Glutamatergic neuron (in vitro differentiated cells): ENCODE data around the gene GPX2. TPM values are rescaled to one million over a fixed set of nuclear protein-coding genes. Genes with fewer than 3 reads are reported as not detected.

Experiments used
- DNase-seq: peaks from one replicate; pipeline ENCODE4 v3.0.0; 2022
- H3K27ac Mint-ChIP-seq: one replicate; pipeline ENCODE4 v1.8.0; 2020; ENCODE audit warnings: mild to moderate bottlenecking, mixed read lengths, inconsistent platforms; ENCODE audit not compliant: unreplicated experiment
- H3K27me3 Mint-ChIP-seq: one replicate; pipeline ENCODE4 v1.8.0; 2020; ENCODE audit warnings: mild to moderate bottlenecking, moderate library complexity, mixed read lengths, inconsistent platforms; ENCODE audit not compliant: unreplicated experiment
- H3K36me3 Mint-ChIP-seq: one replicate; pipeline ENCODE4 v1.8.0; 2020; ENCODE audit warnings: mild to moderate bottlenecking, mixed read lengths, inconsistent platforms; ENCODE audit not compliant: unreplicated experiment
- H3K4me1 Mint-ChIP-seq: one replicate; pipeline ENCODE4 v1.8.0; 2020; ENCODE audit warnings: mild to moderate bottlenecking, low read depth, mixed read lengths, inconsistent platforms; ENCODE audit not compliant: unreplicated experiment
- H3K4me3 Mint-ChIP-seq: one replicate; pipeline ENCODE4 v1.8.0; 2020; ENCODE audit warnings: mild to moderate bottlenecking, mixed read lengths, inconsistent platforms; ENCODE audit not compliant: unreplicated experiment
- H3K9me3 Mint-ChIP-seq: one replicate; pipeline ENCODE4 v1.8.0; 2020; ENCODE audit warnings: mild to moderate bottlenecking, moderate library complexity, mixed read lengths, inconsistent platforms; ENCODE audit not compliant: unreplicated experiment
- CTCF ChIP-seq: fragments of 200-600 bp; sonication (generic); IDR thresholded peaks from one replicate; pipeline ENCODE4 v1.5.0; 2021; ENCODE audit not compliant: partially characterized antibody, unreplicated experiment
- total RNA-seq: library from RNA; stranded (reverse); fragmentation: NEBNext Ultra II Directional; extraction: Animal tissue kit (Norgen Biotek cat#: 25700); gene quantifications from one replicate; pipeline ENCODE4 v1.2.1, GENCODE V29; 2021; ENCODE audit not compliant: unreplicated experiment

The GPX2 gene
- total RNA-seq, 1 donor from 2014 or later = 1.3 TPM

DNA sequence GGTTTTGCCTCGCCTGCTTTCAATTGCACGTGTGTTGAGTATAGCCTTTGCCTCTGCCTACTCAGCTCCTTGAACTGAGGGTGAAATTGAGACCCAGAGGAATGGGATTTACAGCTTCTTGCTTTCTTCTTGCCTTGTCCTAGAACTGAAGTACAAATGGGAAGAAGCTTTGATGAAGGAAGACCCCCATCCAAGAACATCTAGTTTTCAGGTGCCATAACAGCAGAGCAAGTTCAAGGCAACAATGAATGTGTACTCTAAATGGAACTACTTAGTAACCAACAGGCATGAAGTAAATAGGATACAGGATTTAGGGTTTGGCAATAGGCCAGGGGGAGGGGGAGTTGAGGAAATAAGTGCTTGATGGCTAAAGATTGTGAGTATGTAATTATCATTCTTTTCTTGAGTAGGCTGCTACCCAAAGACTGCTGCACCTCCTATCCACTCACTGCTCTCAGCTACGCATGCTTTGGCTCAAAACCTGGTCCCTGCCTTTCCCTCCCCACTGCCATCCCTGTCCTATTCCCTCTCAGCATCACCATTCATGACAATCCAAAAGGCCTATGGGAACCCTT is 2.1 kb downstream of the GPX2 start:
- Mint-ChIP-seq H3K4me3 (no peak overlapping the region), H3K4me1 (peaks cover 10% of the 10 kb centered on the region), H3K27me3 (no peaks in the 10 kb centered on the region), H3K9me3 (peaks cover 8% of the 10 kb centered on the region), H3K27ac (no peak overlapping the region), H3K36me3 (no peaks in the 10 kb centered on the region)
- no peak for TF ChIP-seq CTCF
- no peak for DNase-seq

- Mint-ChIP-seq H3K4me1 (peaks cover 10% of the 10 kb centered on the region), H3K27me3 (no peaks in the 10 kb centered on the region), H3K36me3 (no peaks in the 10 kb centered on the region), H3K9me3 (peaks cover 6% of the 10 kb centered on the region), H3K27ac (no peak overlapping the region), H3K4me3 (no peak overlapping the region)
- no peak for TF ChIP-seq CTCF
- no peak for DNase-seq
Measured at GRCh38 chr14:64939817-64940190, 2.7 kb downstream of the GPX2 start.

- no peak overlapping the region for H3K4me3 Mint-ChIP-seq
- H3K4me1 Mint-ChIP-seq = peaks cover 10% of the 10 kb centered on the region
- DNase-seq = no peak
- no peaks in the 10 kb centered on the region for H3K36me3 Mint-ChIP-seq
- no peak overlapping the region for H3K27ac Mint-ChIP-seq
- TF ChIP-seq CTCF = no peak
- peaks cover 4% of the 10 kb centered on the region for H3K9me3 Mint-ChIP-seq
- H3K27me3 Mint-ChIP-seq = no peaks in the 10 kb centered on the region
Measured at GRCh38 chr14:64938972-64939816, 3.4 kb downstream of the GPX2 start.

DNA sequence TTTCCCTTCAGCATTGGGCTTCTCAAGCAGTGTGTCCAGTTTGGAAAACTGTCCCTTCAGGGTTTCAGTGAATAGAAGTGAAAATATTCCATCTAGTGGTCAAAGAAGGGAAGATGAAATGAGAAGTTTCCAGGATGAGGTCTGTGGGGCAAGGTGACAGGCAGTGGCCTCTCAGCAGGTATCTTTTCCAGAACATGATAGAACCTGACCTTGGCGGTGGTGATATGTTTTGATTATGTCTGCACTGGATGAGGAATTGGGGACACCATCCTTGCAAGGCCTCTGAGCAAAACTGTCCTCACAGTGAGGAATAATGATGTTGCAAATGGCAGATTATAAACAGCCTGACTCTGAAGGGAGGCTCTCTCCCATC is 4.7 kb downstream of the GPX2 start:
- no peak overlapping the region for H3K4me3 Mint-ChIP-seq
- peak overlapping the region; percentile 31 for H3K27ac Mint-ChIP-seq
- peaks cover 4% of the 10 kb centered on the region for H3K9me3 Mint-ChIP-seq
- no peaks in the 10 kb centered on the region for H3K36me3 Mint-ChIP-seq
- DNase-seq = no peak
- H3K4me1 Mint-ChIP-seq = peaks cover 10% of the 10 kb centered on the region
- no peaks in the 10 kb centered on the region for H3K27me3 Mint-ChIP-seq
- no peak for TF ChIP-seq CTCF

DNA sequence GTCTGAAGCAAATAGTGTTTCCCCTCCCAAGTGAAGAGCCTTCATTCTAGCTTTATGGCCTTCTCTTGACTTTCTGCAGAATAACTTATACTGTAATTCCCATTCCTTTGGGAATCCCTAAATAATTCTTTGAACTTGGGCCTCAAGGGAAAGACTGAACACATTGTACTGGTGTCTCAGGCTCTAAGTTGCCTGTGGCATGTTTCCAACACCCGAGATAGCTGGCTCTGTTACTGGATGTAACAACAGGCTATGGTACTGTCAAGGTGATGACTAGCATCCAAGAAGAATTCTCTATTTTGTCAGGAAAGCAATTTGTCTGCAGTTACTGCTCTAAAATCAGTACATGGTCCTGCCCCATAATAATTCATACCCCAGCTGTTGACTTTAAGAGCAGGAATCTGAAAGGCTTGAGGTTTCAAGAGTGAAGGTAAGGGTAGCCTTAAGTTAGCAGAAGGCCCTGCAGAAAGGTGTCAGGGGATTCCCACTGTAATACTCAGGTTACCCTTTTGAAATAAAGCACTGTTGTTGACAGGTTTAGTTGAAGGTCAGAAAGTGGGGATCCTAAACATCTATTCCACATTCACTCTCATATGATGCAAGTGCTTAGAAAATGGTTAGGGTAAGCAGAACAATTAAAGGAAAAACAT is 5.2 kb downstream of the GPX2 start:
- Mint-ChIP-seq H3K27me3 (no peaks in the 10 kb centered on the region), H3K9me3 (peaks cover 4% of the 10 kb centered on the region), H3K36me3 (no peaks in the 10 kb centered on the region), H3K4me1 (peaks cover 10% of the 10 kb centered on the region), H3K27ac (peak overlapping the region; percentile 41), H3K4me3 (no peak overlapping the region)
- TF ChIP-seq CTCF = no peak
- no peak for DNase-seq
